ENCODE measurements around the gene DPY30. TPM values are rescaled to one million over a fixed set of nuclear protein-coding genes. Genes with fewer than 3 reads are reported as not detected.
"Not testable (repeated sequence)": the region's sequence is repeated elsewhere in the genome, so short reads cannot be mapped to it uniquely, and the experiment has no call there.

DPY30 gene
- 43.9 TPM for polyA plus RNA-seq (ENCODE audit: insufficient read length)

DNA sequence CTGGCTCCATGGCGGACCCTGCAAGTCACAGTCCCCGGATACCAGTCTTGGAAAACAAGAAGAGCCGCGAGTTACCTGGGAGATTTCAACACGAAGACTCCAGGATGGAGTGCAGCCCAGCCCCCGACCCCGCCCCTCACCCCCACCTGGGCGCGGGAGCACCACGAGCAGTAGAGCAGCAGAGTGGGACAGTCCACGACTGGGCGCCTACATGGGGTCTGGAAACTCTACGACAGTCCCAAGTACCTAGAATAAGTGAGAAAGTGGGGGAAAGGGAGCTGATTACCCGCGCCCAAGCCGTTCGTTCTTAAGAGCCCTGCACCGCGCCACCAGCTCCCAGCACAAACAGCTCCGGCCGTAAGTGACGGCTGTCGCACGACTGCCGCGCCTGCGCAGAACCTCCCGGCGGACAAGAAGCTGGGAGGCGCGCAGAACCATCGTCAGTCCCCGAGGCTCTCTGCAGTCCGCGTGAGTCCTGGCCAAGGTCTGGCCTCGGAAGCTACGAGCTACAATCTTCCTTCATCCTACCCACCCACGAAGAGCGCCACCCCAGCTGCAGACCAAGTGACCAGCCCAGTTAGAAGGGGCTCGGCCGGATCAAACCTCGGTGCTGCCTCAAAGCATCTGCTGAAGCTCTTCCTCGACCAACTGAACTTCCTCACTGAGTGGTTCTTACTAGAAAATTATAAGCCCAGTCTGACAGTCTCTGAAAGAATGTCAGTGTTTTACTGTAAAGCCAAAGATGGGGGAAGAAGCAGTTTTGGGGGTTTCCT lies at the start of gene DPY30:
Gene DPY30 (minus strand): TSS at position 359 of the 773 bp plus-strand sequence. CDS start 349 bp downstream, at position 10.
- peak; percentile 94 for DNase-seq

DNA sequence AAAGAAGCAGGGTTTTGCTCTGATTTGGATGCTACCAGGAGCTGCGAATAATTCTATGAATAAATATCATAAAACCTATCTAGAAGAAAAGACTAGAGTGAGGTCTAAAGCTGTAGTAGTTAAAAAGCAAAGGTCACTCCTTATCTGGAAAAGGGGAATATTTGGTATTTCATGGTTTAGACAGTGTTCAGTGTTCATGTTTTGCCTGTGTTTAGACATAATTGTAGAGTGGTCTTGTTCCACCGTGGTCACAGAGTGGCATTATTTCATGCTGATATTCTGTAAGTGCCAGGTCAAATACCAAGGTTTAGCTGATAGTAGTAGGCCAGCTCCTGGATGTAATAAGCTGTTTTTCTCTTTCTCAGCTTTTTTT lies 34.5 kb upstream of the DPY30 start:
- DNase-seq: no peak

DNA sequence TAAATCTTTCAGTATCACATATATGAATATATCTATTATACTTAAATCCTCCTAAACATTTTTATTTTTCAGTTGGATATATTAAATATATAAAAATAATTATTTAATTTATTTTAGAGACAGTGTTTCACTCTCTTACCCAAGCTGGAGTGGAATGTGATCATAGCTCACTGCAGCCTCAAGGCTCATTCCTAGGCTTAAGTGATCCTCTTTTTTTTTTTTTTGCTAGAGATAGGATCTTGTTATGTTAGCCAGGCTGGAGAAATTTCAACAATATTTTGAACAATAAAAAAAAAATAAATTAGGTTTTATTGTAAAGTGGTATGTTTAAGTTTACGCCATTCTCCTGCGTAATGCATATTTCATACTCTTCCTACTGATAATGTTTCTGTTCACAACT lies 27.9 kb upstream of the DPY30 start:
- no peak for DNase-seq

DNA sequence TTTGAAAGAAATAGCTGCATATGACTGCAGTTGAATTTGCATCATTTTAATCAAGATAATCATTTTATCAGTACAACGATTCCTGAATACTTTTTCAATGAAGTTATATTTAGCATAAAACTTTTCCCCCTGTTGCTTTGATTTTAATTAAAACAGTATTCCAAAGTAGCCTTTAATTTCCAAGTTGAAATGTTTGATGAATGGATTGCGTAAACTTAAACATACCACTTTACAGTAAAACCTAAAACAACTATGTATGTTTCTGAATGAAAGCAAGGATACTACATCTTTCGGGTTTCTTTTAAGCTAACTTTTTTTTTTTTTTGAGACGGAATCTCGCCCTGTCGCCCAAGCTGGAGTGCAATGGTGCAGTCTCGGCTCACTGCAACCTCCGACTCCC lies 25.1 kb upstream of the DPY30 start:
- no peak for DNase-seq

DNA sequence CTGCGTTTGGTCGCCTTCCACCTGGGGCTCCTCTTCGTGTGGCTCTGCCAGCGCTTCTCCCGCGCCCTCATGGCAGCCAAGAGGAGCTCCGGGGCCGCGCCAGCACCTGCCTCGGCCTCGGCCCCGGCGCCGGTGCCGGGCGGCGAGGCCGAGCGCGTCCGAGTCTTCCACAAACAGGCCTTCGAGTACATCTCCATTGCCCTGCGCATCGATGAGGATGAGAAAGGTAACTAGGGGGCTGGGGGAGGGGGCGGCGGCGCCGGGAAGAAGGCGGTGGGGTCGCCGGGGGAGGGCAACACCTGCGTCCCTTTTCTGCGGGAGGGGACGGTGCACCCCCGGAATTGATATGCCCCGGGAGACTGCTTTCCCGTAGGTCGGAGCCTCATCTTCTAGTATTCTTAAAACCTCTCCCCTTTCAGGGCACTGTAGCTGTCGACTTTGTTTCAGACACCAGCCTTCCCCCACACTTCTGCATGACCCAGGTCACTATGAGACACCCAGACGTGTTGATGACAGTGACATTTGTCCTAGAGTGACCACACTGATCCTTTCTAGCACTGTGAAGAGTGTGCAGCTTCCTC lies 24.5 kb upstream of the DPY30 start:
- DNase-seq: no peak

DNA sequence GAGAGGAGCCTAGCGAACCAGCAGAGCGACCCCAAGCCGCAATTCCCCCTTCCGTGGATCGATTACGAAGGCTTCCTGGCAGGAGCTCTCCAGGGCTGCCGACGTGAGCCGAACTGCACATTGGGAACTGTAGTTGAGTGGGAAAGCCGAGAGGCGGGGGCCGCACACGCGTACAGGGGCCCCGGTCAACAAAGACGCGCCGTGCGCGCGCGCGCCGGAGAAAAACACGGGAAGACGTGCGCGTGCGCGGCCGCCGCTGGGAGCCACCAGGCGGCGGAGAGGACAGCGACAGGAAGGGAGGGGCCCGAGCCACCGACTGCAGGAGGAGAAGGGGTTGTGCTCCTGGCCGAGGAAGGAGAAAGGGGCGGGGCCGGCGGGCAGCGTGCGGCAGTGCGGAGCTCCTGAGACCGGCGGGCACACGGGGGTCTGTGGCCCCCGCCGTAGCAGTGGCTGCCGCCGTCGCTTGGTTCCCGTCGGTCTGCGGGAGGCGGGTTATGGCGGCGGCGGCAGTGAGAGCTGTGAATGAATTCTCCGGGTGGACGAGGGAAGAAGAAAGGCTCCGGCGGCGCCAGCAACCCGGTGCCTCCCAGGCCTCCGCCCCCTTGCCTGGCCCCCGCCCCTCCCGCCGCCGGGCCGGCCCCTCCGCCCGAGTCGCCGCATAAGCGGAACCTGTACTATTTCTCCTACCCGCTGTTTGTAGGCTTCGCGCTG lies 23.9 kb upstream of the DPY30 start, which contains the start of gene SPAST:
Gene SPAST (plus strand): TSS at position 247 of the 711 bp plus-strand sequence. CDS start 276 bp downstream, at position 523.
- DNase-seq: peak; percentile 99

DNA sequence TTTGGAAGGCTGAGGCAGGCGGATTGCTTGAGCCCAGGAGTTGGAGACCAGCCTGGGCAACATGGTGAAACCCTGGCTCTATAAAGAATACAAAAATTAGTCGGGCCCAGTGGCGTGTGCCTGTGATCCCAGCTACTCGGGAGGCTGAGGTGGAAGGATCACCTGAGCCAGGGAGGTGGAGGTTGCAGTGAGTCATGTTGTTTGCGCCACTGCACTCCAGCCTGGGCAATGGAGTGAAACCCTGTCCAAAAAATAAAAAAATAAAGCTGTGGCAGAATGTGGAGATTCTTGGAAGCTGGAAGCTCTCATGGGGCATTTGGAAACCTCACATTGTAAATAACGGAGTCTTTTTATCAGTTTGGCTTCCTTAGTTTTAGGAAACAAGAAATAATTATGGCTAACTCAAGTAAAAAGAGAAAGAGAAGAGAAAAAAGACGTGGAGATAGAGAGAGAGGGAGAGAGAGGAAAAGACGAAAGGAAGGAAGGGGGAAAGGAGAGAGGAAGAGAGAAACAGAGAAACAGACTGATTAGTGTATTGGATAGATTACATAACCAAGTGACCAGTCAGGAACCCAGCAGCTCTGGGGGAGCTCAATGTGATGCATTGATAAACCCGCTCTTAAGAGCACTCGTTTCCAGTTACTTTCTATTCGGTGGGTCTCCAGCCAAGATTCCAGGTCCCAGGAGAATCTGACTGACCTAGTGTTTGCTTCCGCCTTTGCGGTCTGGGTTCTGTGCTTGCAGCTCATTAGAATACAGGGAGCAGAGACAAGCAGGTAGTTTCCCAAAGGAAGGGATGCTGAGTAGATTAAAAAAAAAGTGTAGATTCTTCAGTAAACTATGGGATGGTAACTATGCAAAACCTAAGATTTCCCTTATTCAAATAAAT lies 22.6 kb upstream of the DPY30 start:
- DNase-seq: peak; percentile 58

DNA sequence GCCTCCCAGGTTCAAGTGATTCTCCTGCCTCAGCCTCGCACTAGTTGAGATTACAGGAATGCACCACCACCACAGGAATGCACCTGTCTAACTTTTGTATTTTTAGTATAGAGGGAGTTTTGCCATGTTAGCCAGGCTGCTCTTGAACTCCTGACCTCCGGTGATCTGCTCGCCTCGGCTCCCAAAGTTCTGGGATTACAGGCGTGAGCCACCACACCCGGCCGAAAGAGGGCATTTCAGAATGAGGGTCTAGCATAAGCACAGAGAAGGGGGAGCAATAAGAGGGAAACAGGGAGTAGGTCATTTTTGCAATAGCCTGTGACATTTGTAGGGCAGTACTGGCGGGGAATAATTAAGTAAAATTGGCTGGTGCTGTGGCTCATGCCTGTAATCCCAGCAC lies 21.8 kb upstream of the DPY30 start:
- no peak for DNase-seq

DNA sequence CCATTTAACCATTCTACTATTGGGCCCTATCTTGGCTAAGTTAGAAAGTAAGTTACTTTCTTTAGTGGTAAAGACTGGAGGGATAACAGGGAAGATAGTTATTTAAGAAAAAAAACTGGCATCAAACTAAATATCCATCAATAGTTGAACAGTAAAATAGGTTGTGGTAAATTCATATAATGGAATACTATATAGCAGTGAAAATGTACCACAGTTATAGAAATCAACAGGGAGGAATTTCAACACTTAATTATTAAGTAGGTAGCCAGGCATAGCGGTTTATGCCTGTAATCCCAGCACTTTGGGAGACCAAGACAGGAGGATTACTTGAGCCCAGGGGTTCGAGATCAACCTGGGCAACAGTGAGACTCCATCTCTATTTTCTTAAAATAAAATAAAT lies 20.7 kb upstream of the DPY30 start:
- DNase-seq: no peak

DNA sequence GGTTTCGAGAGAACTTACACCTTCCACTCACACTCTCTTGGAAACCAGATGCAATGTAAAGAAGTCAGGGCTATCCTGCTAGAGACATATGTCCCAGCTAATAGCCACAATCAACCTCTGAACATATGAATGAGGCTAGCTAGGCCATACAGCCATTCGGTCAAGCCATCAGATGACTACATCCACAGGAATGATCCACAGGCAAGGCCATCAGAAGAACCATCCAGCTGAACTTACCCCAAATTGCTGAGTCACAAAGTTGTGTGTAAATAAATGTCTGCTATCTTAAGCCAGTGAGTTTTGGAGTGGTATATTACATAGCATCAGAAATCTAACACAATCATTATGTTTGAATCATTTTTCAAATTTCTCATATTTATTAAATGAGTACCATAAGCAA lies 18.5 kb upstream of the DPY30 start:
- no peak for DNase-seq

DNA sequence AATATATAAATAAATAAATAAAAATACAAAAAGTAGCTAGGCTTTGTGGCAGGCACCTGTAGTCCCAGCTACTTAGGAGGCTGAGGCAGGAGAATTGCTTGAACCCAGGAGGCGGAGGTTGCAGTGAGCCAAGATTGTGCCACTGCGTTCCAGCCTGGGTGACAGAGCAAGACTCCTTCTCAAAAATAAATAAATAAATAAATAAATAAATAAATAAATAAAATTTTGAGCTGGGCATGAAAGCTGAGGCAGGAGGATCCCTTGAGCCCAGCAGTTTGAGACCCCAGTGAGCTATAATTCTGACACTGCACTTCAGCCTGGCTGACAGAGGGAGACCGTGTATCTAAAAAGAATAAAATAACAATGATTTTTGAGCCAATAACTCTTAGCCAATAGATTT lies 15.0 kb upstream of the DPY30 start:
- DNase-seq: not testable (repeated sequence)

DNA sequence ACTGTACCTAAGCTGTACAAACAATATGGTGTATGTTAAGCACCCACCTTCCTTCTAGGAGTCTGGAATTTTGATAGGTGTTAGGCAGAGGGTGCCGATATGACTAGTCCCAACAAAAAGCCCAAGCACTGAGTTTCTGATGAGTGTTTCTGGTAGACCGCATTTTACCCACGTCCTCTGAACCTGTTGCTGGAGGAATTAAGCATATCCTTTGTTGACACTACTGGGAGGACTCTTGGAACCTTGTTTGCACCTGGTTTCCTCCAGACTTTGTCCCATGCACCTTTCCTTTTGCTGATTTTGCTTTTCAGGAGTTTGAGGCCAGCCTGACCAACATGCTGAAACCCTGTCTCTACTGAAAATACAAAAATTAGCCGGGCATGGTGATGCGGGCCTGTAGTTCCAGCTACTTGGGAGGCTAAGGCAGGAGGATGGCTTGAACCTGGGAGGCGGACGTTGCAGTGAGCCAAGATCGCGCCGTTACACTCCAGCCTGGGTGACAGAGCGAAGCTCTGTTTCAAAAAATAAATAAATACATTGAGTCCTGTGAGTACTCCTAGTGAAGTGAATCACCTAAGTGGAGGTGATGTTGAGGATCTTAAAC lies 12.3 kb upstream of the DPY30 start:
- no peak for DNase-seq

DNA sequence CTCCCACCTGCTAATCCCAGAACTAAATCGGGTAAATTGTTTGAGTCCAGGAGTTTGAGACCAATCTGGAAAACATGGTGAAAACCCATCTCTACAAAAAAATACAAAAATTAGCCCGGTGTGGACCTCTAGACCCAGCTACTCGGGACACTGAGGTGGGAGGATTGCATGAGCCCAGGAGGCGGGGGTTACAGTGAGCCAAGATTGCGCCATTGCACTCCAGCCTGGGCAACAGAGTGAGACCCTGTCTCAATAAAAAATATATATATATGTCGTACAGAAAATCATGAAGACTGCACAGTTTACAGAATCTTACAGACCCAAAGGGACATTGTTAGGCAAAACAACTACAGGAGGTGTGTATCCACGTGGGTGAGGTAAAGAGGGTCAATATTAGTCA lies 4.0 kb upstream of the DPY30 start:
- DNase-seq: no peak

DNA sequence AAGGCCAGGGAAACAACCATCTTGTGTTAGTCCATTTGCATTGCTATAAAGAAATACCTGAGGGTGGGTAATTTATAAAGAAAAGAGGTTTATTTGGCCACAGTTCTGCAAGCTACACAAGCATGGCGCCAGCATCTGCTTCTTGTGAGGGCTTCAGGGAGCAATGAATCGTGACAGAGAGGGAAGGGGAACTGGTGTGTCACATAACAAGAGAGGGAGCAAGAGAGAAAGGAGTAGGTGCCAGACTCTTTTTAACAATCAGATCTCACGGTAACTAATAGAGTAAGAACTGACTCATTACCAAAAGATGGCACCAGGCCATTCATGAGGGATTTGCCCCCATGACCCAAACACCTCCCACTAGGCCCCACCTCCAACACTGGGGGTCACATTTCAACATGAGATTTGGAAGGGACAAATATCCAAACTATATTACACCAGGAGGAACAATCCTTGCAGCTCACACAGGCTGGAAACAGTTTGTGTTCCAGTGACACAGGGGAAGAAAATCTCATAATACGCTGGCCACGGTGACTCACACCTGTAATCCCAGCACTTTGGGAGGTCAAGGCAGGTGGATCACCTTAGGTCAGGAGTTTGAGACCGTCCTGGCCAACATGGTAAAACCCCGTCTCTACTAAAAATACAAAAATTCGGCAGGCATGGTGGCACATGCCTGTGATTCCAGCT lies 5.3 kb downstream of the DPY30 start:
- DNase-seq: not testable (repeated sequence)

DNA sequence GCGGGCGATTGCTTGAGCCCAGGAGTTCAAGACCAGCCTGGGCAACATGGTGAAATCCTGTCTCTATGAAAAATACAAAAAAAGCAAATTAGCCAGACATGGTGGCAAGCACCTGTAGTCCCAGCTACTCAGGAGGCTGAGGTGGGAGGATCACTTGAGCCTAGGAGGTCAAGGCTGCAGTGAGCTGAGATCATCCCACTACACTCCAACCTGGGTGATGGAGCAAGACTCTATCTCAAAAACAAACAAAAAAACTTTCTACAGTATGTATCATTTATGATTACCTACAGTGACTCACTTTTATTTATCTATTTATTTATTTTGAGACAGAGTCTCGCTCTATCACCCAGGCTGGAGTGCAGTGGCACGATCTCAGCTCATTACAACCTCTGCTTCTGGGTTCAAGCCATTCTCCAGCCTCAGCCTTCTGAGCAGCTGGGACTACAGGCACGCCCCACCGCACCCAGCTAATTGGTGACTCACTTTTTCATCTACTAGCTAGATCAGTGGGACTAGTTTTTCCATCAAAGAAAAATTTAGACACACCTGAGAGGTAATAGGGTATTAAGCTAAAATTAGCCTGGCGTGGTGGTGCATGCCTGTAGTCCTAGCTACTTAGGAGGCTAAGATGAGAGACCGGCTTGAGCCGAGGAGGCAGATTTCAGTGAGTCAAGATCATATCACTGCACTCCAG lies 20.7 kb downstream of the DPY30 start:
- DNase-seq: not testable (repeated sequence)

DNA sequence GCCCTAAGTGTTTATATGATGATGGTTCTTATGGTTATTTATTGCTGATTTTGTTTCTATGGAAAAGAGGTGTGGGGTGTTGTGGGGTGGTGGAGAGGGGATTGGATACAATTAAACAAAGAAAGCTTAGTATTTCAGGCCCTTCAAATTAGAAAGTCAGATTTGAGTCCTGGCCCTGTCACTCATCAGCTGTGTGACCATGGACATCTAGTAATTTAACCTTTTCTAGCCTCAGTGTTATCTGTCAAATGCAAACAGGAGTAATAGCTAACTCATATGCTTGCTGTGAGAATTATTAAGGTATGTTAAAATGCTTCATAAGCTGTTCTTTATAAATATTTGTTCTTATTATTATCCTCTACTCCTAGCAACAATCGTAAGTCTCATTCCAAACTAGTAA lies 26.7 kb downstream of the DPY30 start:
- DNase-seq: no peak

DNA sequence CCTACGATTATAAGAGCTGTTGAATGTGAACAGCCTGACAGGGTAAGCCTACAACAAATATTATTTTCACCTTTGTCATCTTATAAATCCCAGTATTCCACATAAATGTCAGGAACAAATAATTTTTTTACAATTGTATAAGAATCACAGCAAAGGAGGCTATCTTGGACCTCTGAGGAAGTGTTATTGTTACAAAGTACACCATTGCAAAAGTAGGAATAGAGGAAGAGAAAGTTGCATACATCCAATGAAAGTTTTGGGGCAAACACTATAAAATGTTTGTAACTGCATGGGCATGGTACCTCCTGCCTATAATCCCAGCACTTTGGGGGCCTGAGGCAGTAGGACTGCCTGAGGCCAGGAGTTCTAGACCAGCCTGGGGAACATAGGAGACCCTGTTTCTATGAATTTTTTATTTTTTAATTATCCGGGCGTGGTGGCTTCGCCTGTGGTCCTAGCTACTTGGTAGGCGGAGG lies 28.1 kb downstream of the DPY30 start:
- DNase-seq: no peak

DNA sequence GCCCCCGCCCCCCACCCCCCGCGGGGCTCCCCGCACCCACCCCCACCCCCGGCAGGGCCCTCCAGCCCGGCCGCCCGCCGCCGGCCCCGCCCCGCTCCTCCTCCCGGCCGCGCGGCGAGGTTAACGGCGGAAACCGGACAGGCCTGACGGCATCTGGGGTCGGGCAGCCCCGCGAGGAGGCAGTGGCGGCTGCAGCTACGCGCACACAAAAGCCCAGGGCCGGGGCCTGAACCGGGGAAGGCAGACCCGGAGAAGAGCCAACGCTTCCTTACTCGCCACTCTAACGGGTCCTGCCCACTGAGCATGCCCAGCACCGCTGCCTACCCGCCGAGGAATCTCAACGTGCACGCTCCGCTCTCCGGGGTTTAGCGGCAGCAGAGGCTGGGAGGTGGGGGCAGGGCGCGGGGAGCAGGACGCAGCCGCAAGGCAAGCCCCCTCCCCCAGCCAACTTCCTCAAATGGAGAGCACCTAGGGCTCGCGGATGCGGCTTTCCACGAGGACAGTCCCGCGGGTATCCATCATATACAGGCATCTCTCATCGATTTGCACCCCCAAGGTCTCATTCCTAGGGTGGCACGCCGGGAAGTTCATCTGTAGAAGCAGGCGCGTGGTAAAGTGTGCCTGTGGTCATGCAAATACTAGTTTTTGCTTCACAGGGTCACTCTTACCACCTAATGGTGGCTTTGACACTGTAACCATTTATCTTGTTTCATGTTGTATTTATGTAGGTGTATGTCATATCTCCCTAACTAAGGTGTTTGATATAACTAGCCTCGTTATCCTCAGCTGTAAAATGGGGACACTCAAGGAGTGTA lies 28.7 kb downstream of the DPY30 start, which contains the start of gene MEMO1:
Gene MEMO1 (minus strand): TSS at position 339 of the 815 bp plus-strand sequence. CDS start 761 bp downstream, outside the sequence.
- peak; percentile 90 for DNase-seq

DNA sequence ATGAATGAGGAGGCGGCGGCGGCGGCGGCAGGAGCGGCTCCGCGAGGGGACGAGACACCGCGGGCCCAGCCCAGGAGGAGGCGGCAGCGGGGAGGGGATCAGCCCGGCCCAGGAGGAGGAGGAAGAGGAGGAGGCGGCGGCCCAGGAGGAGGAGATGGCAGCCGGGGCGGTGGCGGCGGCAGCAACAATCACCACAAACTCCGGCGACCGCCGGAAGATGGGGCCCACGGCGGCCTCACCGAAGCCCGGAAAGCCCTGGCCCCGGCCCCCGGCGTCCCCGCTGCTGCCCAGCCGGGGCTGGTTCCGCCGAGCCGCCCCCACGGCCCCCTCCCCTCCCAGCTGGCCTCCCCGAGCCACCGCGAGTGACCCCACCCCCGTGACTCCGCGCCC lies 29.3 kb downstream of the DPY30 start:
- not testable (repeated sequence) for DNase-seq
